HEK293 (cell line): ENCODE results near the gene CASZ1.
A peak's percentile ranks its signal among the peaks of the same experiment; 100 is the strongest.

Experiments
- CTCF ChIA-PET: fragments of 350-600 bp; formaldehyde crosslinking; extraction: SDS; loops from one replicate; lab custom pipeline; 2021; ENCODE audit warnings: antibody characterized with exemption; lab: Yijun Ruan, JAX
- POLR2A ChIA-PET: fragments of 300-600 bp; formaldehyde crosslinking; extraction: SDS; loops from one replicate; lab custom pipeline; 2020; ENCODE audit warnings: antibody characterized with exemption, inconsistent platforms; lab: Yijun Ruan, JAX
- H3K27ac ChIP-seq: fragments of 200-500 bp; sonication (Bioruptor generic); 2 replicates; pipeline ENCODE4 v1.5.1; 2014; ENCODE audit warnings: low read depth, low read length, control low read depth, inconsistent platforms; ENCODE audit errors: extremely low read depth
- H3K36me3 ChIP-seq, 2 experiments: fragments of 200-500 bp in 1 of 2; sonication (Bioruptor generic) in 1 of 2; 1 replicate in 1 of 2; 2 replicates in 1 of 2; pipeline ENCODE4 v1.5.1; 2014 to 2017; ENCODE audit warnings: inconsistent platforms in 2 of 2, low read length in 2 of 2; ENCODE audit not compliant: control insufficient read depth in 2 of 2, insufficient read depth in 1 of 2
- H3K4me1 ChIP-seq: fragments of 200-500 bp; sonication (Bioruptor generic); 2 replicates; pipeline ENCODE4 v1.5.1; 2014; ENCODE audit warnings: mild to moderate bottlenecking, low read length, inconsistent platforms; ENCODE audit not compliant: control insufficient read depth, insufficient read depth
- H3K4me3 ChIP-seq: 2 replicates; pipeline ENCODE4 v1.5.1; 2011; ENCODE audit warnings: low read depth, mild to moderate bottlenecking, control low read depth, low read length, moderate library complexity
- H3K9me3 ChIP-seq: fragments of 200-500 bp; sonication (Bioruptor generic); 2 replicates; pipeline ENCODE4 v1.5.1; 2014; ENCODE audit warnings: low read depth, low read length, inconsistent platforms; ENCODE audit not compliant: control insufficient read depth, insufficient read depth
- AEBP2 ChIP-seq: fragments of 450-650 bp; formaldehyde crosslinking; IDR thresholded peaks from 2 replicates; pipeline ENCODE4 v1.5.1; 2016; ENCODE audit warnings: missing biosample characterization, missing genetic modification characterization, borderline replicate concordance
- GFI1B ChIP-seq: fragments of 450-650 bp; formaldehyde crosslinking; IDR thresholded peaks from 2 replicates; pipeline ENCODE4 v1.5.1; 2016; ENCODE audit warnings: missing biosample characterization, missing genetic modification characterization
- GLI4 ChIP-seq: fragments of 450-650 bp; formaldehyde crosslinking; IDR thresholded peaks from 2 replicates; pipeline ENCODE4 v1.5.1; 2016; ENCODE audit warnings: missing biosample characterization, missing genetic modification characterization
- GLIS2 ChIP-seq: fragments of 450-650 bp; formaldehyde crosslinking; IDR thresholded peaks from 2 replicates; pipeline ENCODE4 v1.5.1; 2016; ENCODE audit warnings: missing biosample characterization, missing genetic modification characterization
- KLF7 ChIP-seq: fragments of 450-650 bp; formaldehyde crosslinking; IDR thresholded peaks from 2 replicates; pipeline ENCODE4 v1.5.1; 2016; ENCODE audit warnings: missing biosample characterization, missing genetic modification characterization, borderline replicate concordance
- PBX3 ChIP-seq: sonication (generic); formaldehyde crosslinking; IDR thresholded peaks from 2 replicates; pipeline ENCODE4 v1.8.1; 2022; ENCODE audit warnings: mild to moderate bottlenecking, moderate library complexity, missing genetic modification reagents
- PRDM1 ChIP-seq: fragments of 450-650 bp; formaldehyde crosslinking; IDR thresholded peaks from 2 replicates; pipeline ENCODE4; 2016; ENCODE audit warnings: missing biosample characterization, missing genetic modification characterization
- SCRT1 ChIP-seq: fragments of 450-650 bp; formaldehyde crosslinking; IDR thresholded peaks from 2 replicates; pipeline ENCODE4 v1.5.1; 2016; ENCODE audit warnings: missing biosample characterization, missing genetic modification characterization, borderline replicate concordance
- SP2 ChIP-seq: fragments of 450-650 bp; formaldehyde crosslinking; IDR thresholded peaks from 2 replicates; pipeline ENCODE4 v1.5.1; 2016; ENCODE audit warnings: missing biosample characterization, missing genetic modification characterization
- WT1 ChIP-seq: fragments of 450-650 bp; formaldehyde crosslinking; IDR thresholded peaks from 2 replicates; pipeline ENCODE4 v1.5.1; 2016; ENCODE audit warnings: missing biosample characterization, missing genetic modification characterization
- ZBTB11 ChIP-seq: fragments of 450-650 bp; formaldehyde crosslinking; conservative IDR thresholded peaks from 2 replicates; pipeline ENCODE4 v1.5.1; 2016; ENCODE audit warnings: low read depth, missing biosample characterization, missing genetic modification characterization
- ZFP3 ChIP-seq: fragments of 450-650 bp; formaldehyde crosslinking; IDR thresholded peaks from 2 replicates; pipeline ENCODE4 v1.5.1; 2016; ENCODE audit warnings: low read depth, missing biosample characterization, missing genetic modification characterization
- ZNF10 ChIP-seq: fragments of 450-650 bp; formaldehyde crosslinking; IDR thresholded peaks from 2 replicates; pipeline ENCODE4 v1.5.1; 2017; ENCODE audit warnings: missing biosample characterization, missing genetic modification characterization
- ZNF169 ChIP-seq: fragments of 450-650 bp; formaldehyde crosslinking; IDR thresholded peaks from 2 replicates; pipeline ENCODE4 v1.5.1; 2016; ENCODE audit warnings: missing biosample characterization, missing genetic modification characterization
- ZNF184 ChIP-seq: fragments of 450-650 bp; IDR thresholded peaks from 2 replicates; pipeline ENCODE4 v1.5.1; 2018; ENCODE audit warnings: missing biosample characterization, mild to moderate bottlenecking, missing genetic modification characterization
- ZNF335 ChIP-seq: fragments of 450-650 bp; formaldehyde crosslinking; conservative IDR thresholded peaks from 2 replicates; pipeline ENCODE4 v1.5.1; 2016; ENCODE audit warnings: missing biosample characterization, missing genetic modification characterization
- ZNF501 ChIP-seq: fragments of 450-650 bp; formaldehyde crosslinking; IDR thresholded peaks from 2 replicates; pipeline ENCODE4 v1.5.1; 2016; ENCODE audit warnings: missing biosample characterization, missing genetic modification characterization
- ZNF513 ChIP-seq: fragments of 450-650 bp; IDR thresholded peaks from 2 replicates; pipeline ENCODE4 v1.5.1; 2018; ENCODE audit warnings: missing biosample characterization, missing genetic modification characterization
- ZNF600 ChIP-seq: fragments of 450-650 bp; formaldehyde crosslinking; IDR thresholded peaks from 2 replicates; pipeline ENCODE4 v1.5.1; 2016; ENCODE audit warnings: missing biosample characterization, missing genetic modification characterization
- ZNF621 ChIP-seq: fragments of 450-650 bp; formaldehyde crosslinking; IDR thresholded peaks from 2 replicates; pipeline ENCODE4 v1.5.1; 2017; ENCODE audit warnings: missing biosample characterization, missing genetic modification characterization
- ZSCAN30 ChIP-seq: fragments of 450-650 bp; IDR thresholded peaks from 2 replicates; pipeline ENCODE4 v1.5.1; 2018; ENCODE audit warnings: missing biosample characterization, mild to moderate bottlenecking, missing genetic modification characterization, moderate library complexity
- TF ChIP-seq, protein P1 (sequence below): fragments of 450-650 bp; formaldehyde crosslinking; IDR thresholded peaks from 2 replicates; pipeline ENCODE4 v1.5.0; 2017; ENCODE audit warnings: missing biosample characterization, missing genetic modification characterization, borderline replicate concordance
- TF ChIP-seq, protein P2 (sequence below): fragments of 450-650 bp; formaldehyde crosslinking; IDR thresholded peaks from 2 replicates; pipeline ENCODE4 v1.5.1; 2017; ENCODE audit warnings: missing biosample characterization, mild to moderate bottlenecking, missing genetic modification characterization, moderate library complexity
- TF ChIP-seq, protein P3 (sequence below): fragments of 450-650 bp; formaldehyde crosslinking; IDR thresholded peaks from 2 replicates; pipeline ENCODE4 v1.5.1; 2016; ENCODE audit warnings: missing biosample characterization, missing genetic modification characterization

Gene CASZ1

DNA sequence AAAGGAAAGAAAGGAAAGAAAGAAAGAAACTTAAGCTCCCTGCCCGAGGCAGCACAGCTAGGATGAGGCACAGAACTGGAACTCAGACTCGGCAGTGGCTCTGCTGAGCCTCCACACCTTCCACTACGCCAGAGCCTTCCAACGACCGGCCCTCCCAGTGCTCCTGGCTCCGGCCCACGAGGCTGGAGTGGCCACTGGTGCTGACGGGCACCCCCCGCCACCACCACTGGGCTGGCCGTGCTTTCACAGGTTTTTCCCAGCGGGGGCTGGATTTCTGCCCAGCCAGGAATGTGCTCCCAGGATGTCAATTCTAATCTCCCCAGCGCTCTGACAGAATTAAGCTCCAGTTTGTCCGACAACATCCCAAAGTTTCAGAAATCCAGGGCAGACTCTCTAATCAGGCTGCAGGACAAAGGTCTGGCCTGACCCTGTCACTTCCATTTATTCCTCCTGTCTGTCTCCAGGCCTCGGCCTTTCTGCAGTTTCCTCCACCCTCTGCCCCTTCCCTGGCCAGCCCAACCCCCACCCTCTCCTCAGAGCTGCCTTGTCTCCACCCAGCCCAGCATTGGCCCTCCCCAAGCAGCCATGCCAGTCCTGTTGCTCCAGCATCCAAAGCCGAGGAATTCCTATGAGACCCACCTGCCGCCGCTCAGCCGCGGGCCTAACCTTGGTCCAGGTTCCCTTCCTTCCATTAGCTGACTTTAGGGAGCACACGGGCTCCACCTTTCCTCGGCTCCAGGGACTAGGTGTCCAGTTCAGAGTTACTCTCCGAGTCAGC, 81.9 kb downstream of the CASZ1 start (continued):
- no peak for TF ChIP-seq ZNF513 (tag by site-specific recombination)
- TF ChIP-seq ZNF600 (tag by site-specific recombination): peak; percentile 40; the same call in 1 of the 2 replicates
- TF ChIP-seq ZNF501 (tag by site-specific recombination): no peak
- TF ChIP-seq ZNF335: no peak
- TF ChIP-seq ZNF621: no peak
- TF ChIP-seq GFI1B (tag by site-specific recombination): no peak
- TF ChIP-seq ZNF10 (tag by site-specific recombination): no peak
- TF ChIP-seq PRDM1: 0 out of 2 replicates have a peak, but pooled peaks have one; percentile 50
- no peak for TF ChIP-seq SP2 (tag by site-specific recombination)
- TF ChIP-seq, protein P1, sequence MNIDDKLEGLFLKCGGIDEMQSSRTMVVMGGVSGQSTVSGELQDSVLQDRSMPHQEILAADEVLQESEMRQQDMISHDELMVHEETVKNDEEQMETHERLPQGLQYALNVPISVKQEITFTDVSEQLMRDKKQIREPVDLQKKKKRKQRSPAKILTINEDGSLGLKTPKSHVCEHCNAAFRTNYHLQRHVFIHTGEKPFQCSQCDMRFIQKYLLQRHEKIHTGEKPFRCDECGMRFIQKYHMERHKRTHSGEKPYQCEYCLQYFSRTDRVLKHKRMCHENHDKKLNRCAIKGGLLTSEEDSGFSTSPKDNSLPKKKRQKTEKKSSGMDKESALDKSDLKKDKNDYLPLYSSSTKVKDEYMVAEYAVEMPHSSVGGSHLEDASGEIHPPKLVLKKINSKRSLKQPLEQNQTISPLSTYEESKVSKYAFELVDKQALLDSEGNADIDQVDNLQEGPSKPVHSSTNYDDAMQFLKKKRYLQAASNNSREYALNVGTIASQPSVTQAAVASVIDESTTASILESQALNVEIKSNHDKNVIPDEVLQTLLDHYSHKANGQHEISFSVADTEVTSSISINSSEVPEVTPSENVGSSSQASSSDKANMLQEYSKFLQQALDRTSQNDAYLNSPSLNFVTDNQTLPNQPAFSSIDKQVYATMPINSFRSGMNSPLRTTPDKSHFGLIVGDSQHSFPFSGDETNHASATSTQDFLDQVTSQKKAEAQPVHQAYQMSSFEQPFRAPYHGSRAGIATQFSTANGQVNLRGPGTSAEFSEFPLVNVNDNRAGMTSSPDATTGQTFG (tag by site-specific recombination): no peak
- TF ChIP-seq PBX3 (CRISPR knock-in tag): no peak
- TF ChIP-seq ZBTB11 (tag by site-specific recombination): no peak
- TF ChIP-seq ZNF184 (tag by site-specific recombination): no peak
- TF ChIP-seq GLI4 (tag by site-specific recombination): no peak
- no peak for TF ChIP-seq ZFP3 (tag by site-specific recombination)
- TF ChIP-seq GLIS2 (tag by site-specific recombination): no peak
- TF ChIP-seq SCRT1 (tag by site-specific recombination): peak; percentile 16; the same call in 1 of the 2 replicates
- no peak for TF ChIP-seq WT1 (tag by site-specific recombination)

GRCh38 chr1:10713614-10714013, 82.8 kb downstream of the CASZ1 start:
- TF ChIP-seq AEBP2 (tag by site-specific recombination) (no peak), ZNF169 (tag by site-specific recombination) (no peak), ZNF335 (no peak), ZSCAN30 (tag by site-specific recombination) (no peak), GLIS2 (tag by site-specific recombination) (no peak), KLF7 (tag by site-specific recombination) (no peak)
- TF ChIP-seq, protein P2, sequence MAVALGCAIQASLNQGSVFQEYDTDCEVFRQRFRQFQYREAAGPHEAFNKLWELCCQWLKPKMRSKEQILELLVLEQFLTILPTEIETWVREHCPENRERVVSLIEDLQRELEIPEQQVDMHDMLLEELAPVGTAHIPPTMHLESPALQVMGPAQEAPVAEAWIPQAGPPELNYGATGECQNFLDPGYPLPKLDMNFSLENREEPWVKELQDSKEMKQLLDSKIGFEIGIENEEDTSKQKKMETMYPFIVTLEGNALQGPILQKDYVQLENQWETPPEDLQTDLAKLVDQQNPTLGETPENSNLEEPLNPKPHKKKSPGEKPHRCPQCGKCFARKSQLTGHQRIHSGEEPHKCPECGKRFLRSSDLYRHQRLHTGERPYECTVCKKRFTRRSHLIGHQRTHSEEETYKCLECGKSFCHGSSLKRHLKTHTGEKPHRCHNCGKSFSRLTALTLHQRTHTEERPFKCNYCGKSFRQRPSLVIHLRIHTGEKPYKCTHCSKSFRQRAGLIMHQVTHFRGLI (tag by site-specific recombination): no peak
- TF ChIP-seq, protein P3, sequence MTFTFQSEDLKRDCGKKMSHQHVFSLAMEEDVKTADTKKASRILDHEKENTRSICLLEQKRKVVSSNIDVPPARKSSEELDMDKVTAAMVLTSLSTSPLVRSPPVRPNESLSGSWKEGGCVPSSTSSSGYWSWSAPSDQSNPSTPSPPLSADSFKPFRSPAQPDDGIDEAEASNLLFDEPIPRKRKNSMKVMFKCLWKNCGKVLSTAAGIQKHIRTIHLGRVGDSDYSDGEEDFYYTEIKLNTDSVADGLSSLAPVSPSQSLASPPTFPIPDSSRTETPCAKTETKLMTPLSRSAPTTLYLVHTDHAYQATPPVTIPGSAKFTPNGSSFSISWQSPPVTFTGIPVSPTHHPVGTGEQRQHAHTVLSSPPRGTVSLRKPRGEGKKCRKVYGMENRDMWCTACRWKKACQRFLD (tag by site-specific recombination): no peak
- POLR2A ChIA-PET: no interaction called here
- H3K27ac ChIP-seq: no peak overlapping the region
- no peaks in the 10 kb centered on the region for H3K36me3 ChIP-seq
- H3K4me1 ChIP-seq: no peaks in the 10 kb centered on the region
- H3K9me3 ChIP-seq: no peaks in the 10 kb centered on the region
- no peak overlapping the region for H3K4me3 ChIP-seq
- CTCF ChIA-PET: interaction anchor here (0.5 to 1.1 kb wide), 3 partner anchors 22 to 243 kb away, joined by 3 to 5 read pairs (median 3); no protein-coding TSS in a partner anchor
